ENCODE data around the gene RGMA. TPM values are rescaled to one million over a fixed set of nuclear protein-coding genes. Genes with fewer than 3 reads are reported as not detected.
A peak's percentile ranks its signal among the peaks of the same experiment; 100 is the strongest.

The RGMA gene
- total RNA-seq, 1 donor from 2014 or later = 8.1 TPM

DNA sequence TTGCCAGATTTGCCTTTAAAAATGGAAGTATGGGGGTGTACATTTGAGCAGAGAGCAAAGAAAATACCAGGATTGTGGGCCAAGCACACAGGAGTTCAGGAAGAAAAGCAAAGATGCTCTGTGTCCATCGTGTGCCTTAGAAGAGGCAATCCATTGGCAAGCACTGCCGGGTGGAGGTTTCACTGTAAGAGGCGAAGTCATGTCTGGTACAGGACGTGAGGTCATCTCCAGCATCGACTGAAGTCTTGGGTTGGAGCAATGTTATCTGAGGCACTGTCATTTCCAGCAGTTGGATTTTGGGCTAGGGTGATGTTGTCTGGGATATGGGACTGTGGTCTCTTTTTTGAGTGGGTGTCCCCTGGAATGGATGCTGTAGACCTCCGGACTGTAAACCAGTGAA, 4.8 kb upstream of the RGMA start:
- no peak for DNase-seq

DNA sequence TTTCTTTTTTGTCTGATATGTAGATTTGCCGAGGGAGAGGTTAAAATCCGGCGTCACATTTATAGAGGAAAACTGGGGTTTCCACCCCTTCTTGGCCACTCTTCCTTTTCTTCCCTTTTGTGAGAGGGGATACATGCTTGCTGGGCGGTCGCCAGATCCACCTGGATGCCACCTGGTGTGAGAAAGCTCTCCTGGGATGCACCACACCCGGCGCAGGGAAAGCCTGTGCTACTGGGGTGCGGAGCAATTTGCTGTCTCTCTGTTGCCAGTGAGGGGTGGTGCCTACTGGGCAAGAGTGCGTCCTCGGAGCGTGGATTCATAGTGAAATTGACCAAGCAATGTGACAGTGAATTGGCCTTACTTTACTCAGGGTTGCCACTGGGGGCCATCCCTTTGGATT, 2.5 kb upstream of the RGMA start:
- no peak for DNase-seq

DNA sequence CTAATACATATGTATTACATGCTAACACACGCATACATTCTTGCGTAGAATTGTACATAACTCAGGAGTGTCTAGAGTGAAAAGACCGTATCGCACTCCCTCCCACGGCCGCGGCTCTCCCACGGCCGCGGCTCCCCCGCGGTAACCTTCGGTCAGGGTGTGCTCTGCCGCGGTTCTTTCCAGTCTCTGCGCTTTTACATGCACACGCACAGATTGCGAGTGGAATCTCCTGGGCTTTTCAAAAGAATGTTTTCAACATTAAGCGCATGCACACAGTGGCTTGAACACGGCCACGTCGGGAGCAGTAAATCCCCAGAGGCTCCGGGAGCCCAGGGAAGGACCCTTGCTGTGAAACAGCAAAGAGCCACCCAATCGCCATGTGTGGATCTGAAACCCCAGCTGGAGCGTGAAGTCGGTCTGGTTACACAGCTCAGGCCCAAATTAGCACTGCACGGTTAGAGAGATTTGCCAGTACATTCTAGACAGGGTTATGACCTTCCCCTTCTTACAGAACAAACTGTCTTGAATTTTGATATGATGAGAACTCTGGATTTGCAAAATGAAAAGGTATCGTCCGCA, 805 bp upstream of the RGMA start:
- DNase-seq = no peak

DNA sequence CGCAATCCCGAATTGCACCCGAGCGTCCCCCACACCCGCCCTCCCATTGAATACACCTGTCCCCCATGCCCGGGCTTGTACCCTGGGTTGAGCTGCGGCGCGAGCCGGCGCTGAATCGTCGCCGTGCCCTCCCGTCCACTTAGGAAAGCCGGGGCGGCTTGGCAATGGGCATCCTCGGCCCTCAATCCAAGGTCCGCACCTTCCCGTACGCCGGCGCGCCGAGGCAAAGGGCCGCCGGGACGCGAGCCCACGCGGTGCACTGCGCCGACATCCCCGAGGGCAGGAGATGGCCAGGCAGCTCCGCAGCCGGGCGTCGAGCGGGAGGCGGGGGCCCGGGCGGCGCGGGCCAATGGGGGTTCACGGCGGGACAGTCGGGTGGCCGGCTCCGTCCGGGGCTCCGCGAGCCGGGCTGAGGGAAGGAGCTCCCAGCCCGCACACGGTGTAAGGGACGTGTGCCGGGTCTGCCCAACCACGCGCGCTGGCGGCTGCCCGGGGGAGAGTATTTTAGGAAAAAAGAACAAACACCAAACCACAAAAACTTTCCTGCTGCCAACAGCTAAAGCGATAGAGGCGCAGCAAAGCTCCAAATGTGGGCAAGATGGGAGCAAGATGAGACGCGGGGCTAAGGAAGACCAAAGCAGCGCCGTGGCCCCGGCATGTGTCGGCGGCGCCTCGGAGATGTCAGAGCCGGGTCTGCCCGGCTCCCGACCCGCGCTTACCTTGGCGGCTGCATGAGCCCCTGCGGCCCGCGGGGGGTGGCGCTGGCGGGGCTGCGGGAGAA, 621 bp downstream of the RGMA start:
- DNase-seq = no peak

DNA sequence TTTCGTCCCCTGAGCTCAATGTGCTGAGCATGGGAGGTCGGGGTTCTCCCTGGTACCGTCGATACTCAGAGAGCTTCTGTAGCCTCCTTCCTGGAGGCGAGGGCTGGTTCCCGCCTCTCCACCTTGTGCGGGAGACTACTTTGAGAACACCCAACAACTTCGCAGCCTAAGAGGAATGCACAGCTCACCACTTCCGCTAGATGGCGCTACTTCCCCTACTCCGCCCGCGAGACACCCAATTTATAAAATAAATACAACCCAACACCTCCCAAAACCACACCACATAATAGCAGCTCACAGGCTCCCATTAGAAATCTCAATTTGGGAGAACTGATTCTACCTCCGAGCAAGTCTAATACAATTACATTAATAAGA, 1.2 kb downstream of the RGMA start:
- DNase-seq = peak; percentile 59

DNA sequence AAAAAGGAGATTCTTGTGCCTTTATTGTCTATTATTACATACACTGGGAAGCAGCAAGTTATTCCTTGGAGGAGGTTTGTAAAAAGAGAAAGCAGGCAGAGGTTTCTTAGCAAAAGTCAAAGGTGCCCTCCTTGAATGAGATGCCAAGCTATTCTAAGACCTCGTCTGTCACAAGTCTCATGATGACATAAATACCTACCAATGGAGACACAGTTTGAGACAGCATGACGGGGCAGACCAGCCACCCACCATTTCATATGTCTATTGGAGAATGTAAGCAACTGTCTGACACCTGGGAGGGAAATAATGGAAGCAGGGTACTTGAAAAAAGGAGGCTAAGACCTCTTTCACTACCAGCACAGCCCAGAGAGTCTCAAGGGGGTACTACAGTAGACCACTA, 2.2 kb downstream of the RGMA start:
- DNase-seq = no peak

DNA sequence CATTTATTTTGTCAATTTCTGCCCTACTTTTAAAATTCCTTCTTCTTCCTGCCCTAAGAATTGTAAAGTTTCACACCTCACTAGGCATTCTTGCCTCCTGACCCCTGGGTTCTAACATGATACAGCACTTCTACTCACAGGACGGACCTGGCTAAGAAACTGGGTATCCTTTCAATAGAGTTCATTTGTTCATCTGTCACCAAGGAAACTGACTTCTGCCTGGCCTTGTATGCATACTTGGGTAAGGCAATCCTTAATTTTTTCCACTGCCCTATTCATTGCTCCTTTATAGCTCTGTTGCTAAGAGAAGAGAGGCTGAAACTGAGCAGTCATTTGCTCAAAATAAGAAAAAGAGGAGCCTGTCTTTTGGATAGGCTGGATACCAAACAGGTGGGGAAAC, 3.3 kb downstream of the RGMA start:
- no peak for DNase-seq

DNA sequence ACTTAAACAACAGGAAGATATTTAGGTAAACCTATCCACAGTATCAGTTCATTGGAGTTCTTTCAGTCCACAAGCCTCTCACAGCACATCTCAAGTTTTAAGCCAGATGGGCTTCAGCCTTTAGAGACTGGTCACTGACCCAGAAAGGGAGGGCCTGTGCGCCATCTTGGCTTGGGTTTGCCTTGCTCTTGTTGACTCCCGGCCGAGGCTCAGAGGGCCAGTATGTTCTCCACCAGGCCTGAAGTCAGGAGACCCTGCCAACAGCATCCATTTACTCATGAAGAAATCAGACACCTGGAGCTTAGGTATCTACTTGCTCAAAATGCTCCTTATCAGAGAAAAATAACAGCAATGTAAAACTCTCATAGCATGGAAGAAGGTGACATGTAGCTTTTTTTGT, 6.2 kb downstream of the RGMA start:
- DNase-seq = no peak

DNA sequence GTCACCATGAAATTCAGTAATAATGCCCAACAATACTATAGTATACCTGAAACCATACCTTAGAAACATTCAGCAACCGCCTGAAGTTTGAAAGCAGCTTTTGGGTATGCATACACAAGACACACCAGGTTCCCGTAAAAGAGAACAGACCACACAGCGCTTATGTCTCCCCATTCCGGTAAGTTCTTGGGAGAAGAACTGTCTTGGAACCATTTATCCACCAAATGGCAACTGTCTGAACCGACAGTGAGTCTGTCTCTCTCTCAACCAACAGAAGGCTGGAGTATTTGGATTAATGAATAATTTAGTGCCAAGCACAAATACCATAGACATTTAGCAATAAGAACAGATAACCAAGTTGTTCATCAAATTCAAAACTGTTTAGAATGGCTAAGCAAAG, 7.6 kb downstream of the RGMA start:
- DNase-seq = no peak

DNA sequence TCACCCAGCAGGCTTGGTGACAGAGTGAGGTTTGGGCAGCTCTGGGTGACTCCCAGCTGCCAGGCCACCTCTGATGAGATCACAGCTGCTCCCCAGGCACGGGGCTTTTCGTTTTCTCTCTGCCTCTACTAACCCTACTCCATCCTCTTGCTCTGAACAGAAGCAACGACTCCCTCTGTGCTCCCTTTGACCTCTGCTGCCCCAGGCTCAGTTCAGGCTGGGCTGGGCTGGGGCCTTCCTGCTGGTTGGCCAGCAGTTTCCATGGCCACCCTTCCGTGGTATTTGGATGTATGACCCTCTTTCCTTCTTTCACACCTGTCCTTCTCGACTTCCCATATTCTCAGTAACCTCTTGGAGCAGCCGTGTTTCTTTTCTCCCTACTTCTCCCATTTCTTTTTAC, 8.6 kb downstream of the RGMA start:
- DNase-seq = no peak

DNA sequence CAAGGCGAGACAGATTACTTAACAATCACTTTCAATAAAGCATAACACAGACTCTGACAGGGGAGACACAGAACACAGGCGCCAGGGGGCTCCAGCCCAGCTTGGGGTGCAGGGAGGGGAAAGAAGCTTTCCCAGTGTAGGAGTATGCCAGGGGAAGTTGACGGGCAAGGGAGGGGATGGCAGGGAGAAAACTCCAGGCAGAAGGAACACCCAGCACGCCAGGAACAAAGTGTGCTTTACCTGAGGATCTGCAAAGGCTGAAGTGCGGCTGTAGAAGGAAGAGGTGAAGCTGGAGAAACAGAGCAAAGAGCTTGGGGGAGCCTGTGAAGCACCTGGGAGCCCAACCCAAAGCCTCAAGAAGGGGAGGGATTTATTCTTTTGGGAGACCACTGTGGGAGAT, 12.1 kb downstream of the RGMA start:
- DNase-seq = no peak

DNA sequence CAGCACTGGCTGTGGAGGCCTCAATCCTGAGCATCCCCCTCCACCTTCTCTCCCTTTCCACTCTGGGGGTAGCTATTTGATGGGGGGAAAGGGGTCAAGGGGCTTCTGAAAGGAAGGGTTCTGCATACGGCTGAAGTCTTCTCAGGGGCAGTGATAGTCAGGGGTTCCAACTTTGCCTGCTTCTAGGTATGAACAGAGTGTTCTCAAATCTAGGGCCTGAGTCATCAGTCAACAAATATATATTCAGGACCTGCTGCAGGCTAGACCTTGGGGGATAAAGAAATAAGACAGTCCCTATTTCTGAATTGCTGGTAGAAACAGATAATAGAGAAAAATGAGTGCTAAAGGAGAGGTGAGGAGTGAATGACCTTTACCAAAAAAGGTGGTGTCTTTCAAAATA, 12.8 kb downstream of the RGMA start:
- DNase-seq = no peak

DNA sequence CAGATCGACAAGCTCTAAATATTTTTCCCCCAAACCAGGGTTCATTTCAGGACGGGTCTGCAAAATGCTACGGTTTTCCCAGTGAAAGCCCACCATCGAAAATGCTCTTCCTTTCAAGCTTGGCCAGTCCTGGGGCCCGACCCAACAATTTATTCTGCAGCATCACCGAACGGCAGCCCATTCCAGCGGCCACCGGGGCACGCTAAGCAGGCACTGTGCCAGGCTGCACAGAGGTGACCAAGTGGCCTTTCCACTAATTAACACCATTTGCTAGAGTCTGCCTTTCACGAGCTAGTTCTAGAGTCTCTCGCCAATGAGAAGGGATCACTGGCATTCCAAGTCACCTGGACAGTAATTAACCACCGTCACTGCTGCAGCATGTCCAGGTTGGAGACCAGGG, 14.4 kb downstream of the RGMA start:
- DNase-seq = no peak

DNA sequence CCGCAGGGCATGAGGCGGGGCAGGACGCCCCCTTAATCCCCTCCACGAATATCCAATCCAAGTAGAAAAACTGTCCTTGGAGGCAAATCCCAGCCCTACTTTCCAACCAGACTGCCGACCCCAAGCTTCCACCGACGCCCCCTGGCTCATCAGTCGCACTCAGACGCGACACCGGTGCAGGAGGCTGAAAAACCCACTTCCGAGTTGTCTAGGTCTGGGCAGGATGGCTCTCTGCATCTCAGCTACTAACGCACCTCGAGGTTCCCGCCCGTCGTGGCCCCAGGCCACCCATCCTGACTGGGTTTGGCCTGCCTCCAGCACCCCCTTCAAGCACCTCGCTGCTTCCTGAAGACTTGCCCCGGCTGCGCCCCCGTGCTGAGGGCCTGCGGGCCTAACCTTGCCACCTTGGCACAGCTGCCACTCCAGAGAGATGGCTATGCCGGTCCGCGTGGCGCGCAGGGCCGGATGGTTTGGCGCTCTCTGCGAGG, 15.5 kb downstream of the RGMA start:
- DNase-seq = no peak

DNA sequence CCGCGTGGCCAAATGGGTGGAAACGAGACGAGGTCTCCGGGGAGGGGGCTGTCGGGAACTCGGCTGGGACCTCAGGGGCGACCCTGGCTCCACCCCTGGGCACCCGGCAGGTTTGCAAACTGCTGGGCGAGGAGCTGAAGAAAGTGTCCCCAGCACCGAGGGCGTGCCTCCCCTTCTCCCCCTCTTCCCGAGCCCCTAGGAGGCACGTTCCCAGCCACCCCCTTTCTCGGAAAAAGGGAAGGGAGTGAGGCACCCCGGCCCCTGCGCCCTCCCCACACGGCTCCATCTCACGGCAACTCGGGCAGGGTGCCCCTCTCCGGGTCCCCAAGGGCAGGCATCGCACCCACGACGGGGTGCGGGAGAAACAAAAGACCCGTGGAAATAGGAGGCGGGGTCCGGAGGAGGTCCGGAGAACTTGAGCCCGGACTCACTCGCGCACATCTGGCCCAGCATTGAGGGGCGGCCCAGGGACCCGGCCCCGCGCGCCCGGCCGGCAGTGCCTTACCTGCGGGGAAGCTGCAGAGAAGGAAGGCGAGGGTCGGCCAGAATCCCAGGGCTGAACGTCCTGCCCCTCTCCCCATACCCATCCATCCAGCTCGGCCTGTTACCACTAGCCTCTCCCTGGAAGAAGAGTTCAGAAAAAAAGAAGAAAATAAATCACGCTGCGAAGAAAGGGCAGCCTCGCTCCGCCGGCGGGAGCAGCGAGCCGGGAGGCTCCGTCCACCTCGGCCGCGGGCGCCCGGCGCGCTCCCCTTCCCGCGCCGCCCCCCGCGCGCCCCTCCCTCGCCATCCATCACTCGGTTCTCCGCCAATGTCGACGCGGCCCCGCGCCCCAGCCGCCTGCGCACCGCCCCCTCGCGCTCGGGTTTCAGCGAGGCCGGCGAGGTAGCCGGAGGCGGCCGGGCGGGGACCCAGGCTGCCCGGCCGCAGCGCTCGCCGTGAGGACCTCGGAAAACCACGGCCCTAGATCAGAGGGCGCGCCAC, 16.3 kb downstream of the RGMA start:
- DNase-seq = peak; percentile 26

DNA sequence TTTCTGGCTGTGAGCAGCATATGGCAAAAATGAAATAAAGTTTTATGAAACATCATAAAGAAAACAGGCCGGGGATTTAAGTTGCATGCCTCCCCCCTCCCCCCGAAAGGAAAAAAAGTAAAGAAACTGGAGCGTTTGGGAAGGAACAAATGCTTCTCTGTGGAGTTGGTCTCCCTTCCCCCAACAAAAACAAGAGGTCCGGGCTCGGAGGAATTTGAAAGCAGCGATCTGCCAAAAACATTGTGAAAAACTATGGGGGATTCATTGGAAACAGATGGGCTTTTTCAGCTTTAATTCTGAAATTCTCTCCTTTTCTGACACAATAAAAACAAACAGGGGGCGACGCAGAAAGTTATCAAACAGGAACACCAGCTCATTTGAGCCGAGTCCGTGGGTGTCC, 17.0 kb downstream of the RGMA start:
- DNase-seq = no peak

DNA sequence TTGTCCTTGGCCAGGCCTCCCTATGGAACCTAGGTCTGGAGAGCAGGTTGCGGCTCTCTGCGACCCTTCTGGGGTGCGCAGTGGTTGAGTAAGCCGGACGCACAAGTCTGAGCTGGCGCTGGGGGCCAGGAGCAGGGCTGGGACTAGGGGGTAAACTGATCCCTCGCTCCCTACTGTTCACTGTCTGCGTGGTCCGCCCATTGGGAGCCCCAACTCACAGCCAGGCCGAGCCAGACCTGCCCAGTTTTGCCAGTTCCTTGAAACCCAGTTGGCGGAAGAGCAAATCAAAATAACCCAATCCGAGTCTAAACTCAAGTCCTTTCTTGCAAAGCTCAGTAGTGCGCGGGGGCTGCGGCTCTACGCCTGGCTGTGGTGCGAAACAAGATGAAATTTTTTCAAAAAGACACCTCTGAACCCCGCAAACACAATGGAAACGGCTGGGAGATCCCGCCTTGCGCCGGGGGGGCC, 17.5 kb downstream of the RGMA start:
- no peak for DNase-seq

DNA sequence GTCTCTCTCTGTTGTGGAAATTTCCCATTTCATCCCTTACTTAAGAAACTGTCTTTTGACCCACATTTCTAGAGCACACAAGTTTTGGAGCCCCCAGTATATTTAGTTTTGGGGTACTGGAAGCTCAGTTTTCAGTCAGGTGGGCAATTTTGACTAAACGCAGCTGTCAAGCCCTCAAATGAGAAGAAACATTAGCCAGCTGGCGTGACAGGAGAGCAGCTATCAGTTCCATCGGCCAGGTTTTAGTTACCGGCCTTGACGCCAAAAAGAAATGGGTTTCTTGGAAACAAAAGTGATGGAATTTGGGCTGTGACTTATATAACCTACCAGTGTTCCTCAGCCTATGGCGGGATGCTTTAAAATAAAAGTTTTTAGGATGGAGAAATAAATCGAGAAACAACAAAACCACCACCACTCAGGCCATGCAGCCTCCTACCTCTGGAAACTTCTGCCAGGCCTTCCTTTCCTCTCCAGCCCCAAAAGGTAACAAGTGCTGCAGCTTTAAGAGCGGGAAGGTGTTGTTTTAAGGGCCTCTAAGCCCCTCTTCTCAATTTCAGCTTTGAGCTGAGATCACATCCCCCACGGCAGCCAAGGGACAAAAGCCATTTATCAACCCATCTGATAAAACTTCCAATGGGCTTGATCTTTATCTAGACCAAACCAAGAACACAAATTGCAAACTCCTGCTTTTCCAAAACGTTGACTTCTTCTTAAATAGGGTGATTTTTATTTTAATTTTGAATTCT, 18.3 kb downstream of the RGMA start:
- no peak for DNase-seq

DNA sequence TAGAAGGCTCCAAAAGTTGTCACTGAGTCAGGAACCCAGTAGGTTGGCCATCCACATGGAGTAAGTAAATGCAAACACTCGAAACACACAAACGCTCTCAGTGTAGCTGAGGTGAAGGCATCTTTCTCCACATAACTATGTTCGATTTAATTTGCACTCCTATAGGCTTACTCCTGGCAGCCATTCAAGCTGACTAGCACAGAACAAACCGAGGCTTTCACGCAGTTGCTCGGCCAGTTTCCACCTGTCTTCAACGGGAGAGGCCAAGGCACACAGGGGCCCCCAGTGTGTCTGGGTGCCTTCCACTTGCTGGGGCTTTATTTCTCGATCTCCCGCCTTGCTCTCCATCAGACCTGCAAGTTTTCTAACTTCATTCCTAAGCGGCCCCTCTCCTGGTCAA, 18.9 kb downstream of the RGMA start:
- DNase-seq = no peak

DNA sequence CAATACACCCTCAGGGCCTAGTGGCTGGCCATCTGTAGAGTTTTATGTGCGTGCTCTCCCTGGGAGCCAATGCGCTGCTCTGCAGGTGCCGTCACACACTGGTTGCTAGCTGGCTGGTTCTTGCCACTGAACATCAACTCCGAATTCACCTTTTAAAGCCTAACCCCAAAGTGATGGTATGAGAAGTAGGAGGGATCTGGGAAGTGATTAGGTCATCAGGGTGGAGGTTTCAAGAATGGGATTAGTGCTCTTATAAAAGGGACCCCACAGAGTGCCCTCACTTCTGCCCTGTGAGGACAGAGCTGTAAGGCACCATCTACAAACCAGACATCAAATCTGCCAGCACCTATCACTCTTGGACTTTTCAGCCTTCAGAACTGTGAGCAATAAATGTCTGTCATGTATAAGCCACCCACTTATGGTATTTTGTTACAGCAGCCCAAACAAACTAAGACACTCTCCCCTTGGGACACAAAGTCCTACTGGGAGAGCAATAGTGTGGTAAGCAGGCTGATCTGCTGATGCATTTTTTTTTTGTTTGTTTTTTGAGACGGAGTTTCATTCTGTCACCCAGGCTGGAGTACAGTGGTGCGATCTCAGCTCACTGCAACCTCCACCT, 20.3 kb downstream of the RGMA start:
- no peak for DNase-seq

DNA sequence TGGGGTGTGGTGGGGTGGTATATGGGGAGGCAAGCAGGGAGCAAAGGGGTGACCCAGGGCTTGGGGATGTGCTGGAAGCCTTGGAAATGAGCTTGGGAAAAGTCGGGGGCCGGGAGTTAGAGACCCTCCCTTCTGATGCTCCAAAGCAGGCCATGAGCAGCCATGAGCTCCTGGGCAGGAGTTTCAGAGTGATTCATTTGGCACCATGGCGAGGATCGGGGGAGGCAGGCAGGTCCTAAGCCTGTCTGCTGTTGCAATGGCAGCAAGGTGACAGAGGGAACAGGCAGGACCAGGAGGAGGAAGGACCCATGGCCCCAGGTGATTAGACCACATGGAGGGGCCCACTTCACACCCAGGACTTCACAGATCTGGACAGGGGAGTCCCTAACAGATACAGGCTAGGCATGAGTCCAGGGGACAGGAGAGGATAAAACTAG, 21.3 kb downstream of the RGMA start:
- DNase-seq = peak; percentile 26

Data from occipital lobe (tissue), 2 donors.